Liver (tissue), 3 donors: Measurements from ENCODE around the gene OR2F2.

Experiments
- CTCF ChIP-seq: fragments of 150-350 bp; IDR thresholded peaks from 2 replicates; pipeline ENCODE4 v1.5.1; 2017; ENCODE audit warnings: improper control_type of control experiment, low read depth, low read length; ENCODE audit not compliant: missing input control
- EGR1 ChIP-seq, 2 donors: IDR thresholded peaks; 2 replicates each; pipeline ENCODE4 v1.6.1; 2016 to 2018; ENCODE audit warnings: antibody characterized with exemption in 2 of 2, low read depth in 2 of 2
- FOXA1 ChIP-seq: IDR thresholded peaks from 2 replicates; pipeline ENCODE4 v1.6.1; 2016; ENCODE audit warnings: antibody characterized with exemption
- GABPA ChIP-seq, 2 donors: IDR thresholded peaks in 1 of 2; conservative IDR thresholded peaks in 1 of 2; 2 replicates each; pipeline ENCODE4 v1.6.1; 2016; ENCODE audit warnings: antibody characterized with exemption in 2 of 2, mild to moderate bottlenecking in 1 of 2, moderate library complexity in 1 of 2
- JUND ChIP-seq, 2 donors: IDR thresholded peaks; 2 replicates each; pipeline ENCODE4 v1.6.1; 2016; ENCODE audit warnings: antibody characterized with exemption in 2 of 2
- NR2F2 ChIP-seq: IDR thresholded peaks from 2 replicates; pipeline ENCODE4 v1.6.1; 2016; ENCODE audit warnings: antibody characterized with exemption
- RAD21 ChIP-seq, 2 donors: IDR thresholded peaks; 2 replicates each; pipeline ENCODE4 v1.6.1; 2016; ENCODE audit warnings: antibody characterized with exemption in 2 of 2, mild to moderate bottlenecking in 2 of 2
- REST ChIP-seq: IDR thresholded peaks from 2 replicates; pipeline ENCODE4 v1.6.1; 2016; ENCODE audit warnings: antibody characterized with exemption, mild to moderate bottlenecking
- SP1 ChIP-seq: IDR thresholded peaks from 2 replicates; pipeline ENCODE4 v1.6.1; 2018; ENCODE audit warnings: antibody characterized with exemption, mild to moderate bottlenecking
- YY1 ChIP-seq: IDR thresholded peaks from 2 replicates; pipeline ENCODE4 v1.6.1; 2016; ENCODE audit warnings: antibody characterized with exemption, mild to moderate bottlenecking
- TF ChIP-seq, protein P1 (sequence below): IDR thresholded peaks from 2 replicates; pipeline ENCODE4 v1.6.1; 2016; ENCODE audit warnings: antibody characterized with exemption
- TF ChIP-seq, protein P2 (sequence below): IDR thresholded peaks from 2 replicates; pipeline ENCODE4 v1.6.1; 2016; ENCODE audit warnings: antibody characterized with exemption
- TF ChIP-seq, protein P3 (sequence below): IDR thresholded peaks from 2 replicates; pipeline ENCODE4 v1.6.1; 2016; ENCODE audit warnings: antibody characterized with exemption
- donor health status: healthy.
- donor health status: healthy.

DNA sequence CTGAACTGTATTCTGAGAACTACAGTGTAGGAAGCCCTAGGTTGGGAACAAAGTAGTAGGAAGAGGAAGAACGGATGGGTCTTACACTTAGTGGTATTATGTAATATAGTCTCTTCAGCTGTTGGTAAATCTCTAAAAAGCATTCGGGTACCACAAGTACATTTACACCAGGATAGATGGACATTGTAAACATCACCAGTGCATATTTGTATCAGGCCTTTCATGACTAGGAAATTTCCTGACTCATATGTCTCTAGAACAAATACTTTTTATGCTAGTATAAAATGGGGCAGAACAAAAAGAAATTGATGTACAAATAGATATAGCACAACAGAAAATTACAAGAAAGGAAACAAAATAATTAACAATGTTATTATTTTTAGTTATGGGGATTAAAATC lies 43.6 kb downstream of the OR2F2 start:
- TF ChIP-seq REST (no peak), CTCF (no peak), YY1 (no peak), SP1 (no peak), GABPA (IDR thresholded peaks at IDR 0.05 in 1 of 2, conservative IDR thresholded peaks at IDR 0.05 in 1 of 2) (no peak), FOXA1 (no peak), NR2F2 (no peak), EGR1 (IDR thresholded peaks at IDR 0.05; ENCODE audit: low read depth in 2 of 2) (no peak), RAD21 (IDR thresholded peaks at IDR 0.05) (no peak), JUND (IDR thresholded peaks at IDR 0.05) (no peak)
- TF ChIP-seq, protein P1, sequence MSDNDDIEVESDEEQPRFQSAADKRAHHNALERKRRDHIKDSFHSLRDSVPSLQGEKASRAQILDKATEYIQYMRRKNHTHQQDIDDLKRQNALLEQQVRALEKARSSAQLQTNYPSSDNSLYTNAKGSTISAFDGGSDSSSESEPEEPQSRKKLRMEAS = no peak
- TF ChIP-seq, protein P2, sequence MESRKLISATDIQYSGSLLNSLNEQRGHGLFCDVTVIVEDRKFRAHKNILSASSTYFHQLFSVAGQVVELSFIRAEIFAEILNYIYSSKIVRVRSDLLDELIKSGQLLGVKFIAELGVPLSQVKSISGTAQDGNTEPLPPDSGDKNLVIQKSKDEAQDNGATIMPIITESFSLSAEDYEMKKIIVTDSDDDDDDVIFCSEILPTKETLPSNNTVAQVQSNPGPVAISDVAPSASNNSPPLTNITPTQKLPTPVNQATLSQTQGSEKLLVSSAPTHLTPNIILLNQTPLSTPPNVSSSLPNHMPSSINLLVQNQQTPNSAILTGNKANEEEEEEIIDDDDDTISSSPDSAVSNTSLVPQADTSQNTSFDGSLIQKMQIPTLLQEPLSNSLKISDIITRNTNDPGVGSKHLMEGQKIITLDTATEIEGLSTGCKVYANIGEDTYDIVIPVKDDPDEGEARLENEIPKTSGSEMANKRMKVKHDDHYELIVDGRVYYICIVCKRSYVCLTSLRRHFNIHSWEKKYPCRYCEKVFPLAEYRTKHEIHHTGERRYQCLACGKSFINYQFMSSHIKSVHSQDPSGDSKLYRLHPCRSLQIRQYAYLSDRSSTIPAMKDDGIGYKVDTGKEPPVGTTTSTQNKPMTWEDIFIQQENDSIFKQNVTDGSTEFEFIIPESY = no peak
- TF ChIP-seq, protein P3, sequence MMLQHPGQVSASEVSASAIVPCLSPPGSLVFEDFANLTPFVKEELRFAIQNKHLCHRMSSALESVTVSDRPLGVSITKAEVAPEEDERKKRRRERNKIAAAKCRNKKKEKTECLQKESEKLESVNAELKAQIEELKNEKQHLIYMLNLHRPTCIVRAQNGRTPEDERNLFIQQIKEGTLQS = no peak
